GM12878 (cell line): ENCODE results near the gene PFKP. TPM values are rescaled to one million over a fixed set of nuclear protein-coding genes. Genes with fewer than 3 reads are reported as not detected.

ENCODE experiments used
- ATAC-seq: fragments of 200-7000 bp; cut with Tn5 transposase; 3 replicates; pipeline ENCODE4 v1.9.1; 2020; ENCODE audit warnings: mild to moderate bottlenecking, moderate library complexity
- BruUV-seq: library from RNA; stranded (reverse); fragments of 400-500 nt; replicated peaks from 2 replicates; lab custom pipeline; 2021; lab: Mats Ljungman, UMichigan
- CTCF ChIA-PET: fragments of 300-600 bp; sonication (Branson Sonifier 250); formaldehyde crosslinking; extraction: SDS; loops from one replicate; lab custom pipeline; 2021; ENCODE audit warnings: inconsistent platforms; lab: Yijun Ruan, JAX
- POLR2A ChIA-PET: fragments of 350-600 bp; formaldehyde crosslinking; extraction: SDS; loops from one replicate; lab custom pipeline; 2021; ENCODE audit warnings: inconsistent platforms; lab: Charles Lee
- RAD21 ChIA-PET: fragments of 300-600 bp; sonication (Branson Sonifier 250); formaldehyde crosslinking; loops from one replicate; lab custom pipeline; 2023; ENCODE audit warnings: antibody characterized with exemption; ENCODE audit not compliant: unreplicated experiment; lab: Charles Lee
- SMC1A ChIA-PET: fragments of 300-600 bp; sonication (Branson Sonifier 250); formaldehyde crosslinking; loops from one replicate; lab custom pipeline; 2023; ENCODE audit not compliant: unreplicated experiment, uncharacterized antibody; lab: Charles Lee
- DNase-seq: peaks from one replicate; pipeline ENCODE4 v3.0.0-alpha.2; 2011; ENCODE audit warnings: low read depth, low spot score
- FAIRE-seq: peaks from 3 replicates; lab custom pipeline; 2011; peaks lifted over from hg19 to GRCh38; lab: Jason Lieb, UNC
- H2AFZ ChIP-seq: 2 replicates; pipeline ENCODE4 v1.6.0; 2011; ENCODE audit warnings: low read depth, low read length, control low read depth; ENCODE audit not compliant: control insufficient read depth
- H3K27ac ChIP-seq: 2 replicates; pipeline ENCODE4 v1.5.1; 2011; ENCODE audit warnings: control low read depth; ENCODE audit not compliant: control insufficient read depth, insufficient read depth
- H3K27me3 ChIP-seq, 2 experiments: replicated peaks in 1 of 2; 2 replicates each; pipeline versions ENCODE4 v1.6.0 to v1.6.1; 2011; ENCODE audit warnings: low read length in 1 of 2; ENCODE audit not compliant: control insufficient read depth in 2 of 2, insufficient read depth in 2 of 2
- H3K36me3 ChIP-seq, 2 experiments: 2 replicates each; pipeline ENCODE4 v1.5.1; 2011; ENCODE audit warnings: low read length in 1 of 2; ENCODE audit not compliant: control insufficient read depth in 2 of 2, insufficient read depth in 2 of 2
- H3K4me1 ChIP-seq: 2 replicates; pipeline ENCODE4 v1.6.1; 2011; ENCODE audit warnings: mild to moderate bottlenecking, low read length, moderate library complexity, mixed read lengths; ENCODE audit not compliant: control insufficient read depth, insufficient read depth
- H3K4me2 ChIP-seq: 2 replicates; pipeline ENCODE4 v1.6.0; 2011; ENCODE audit warnings: control low read depth; ENCODE audit not compliant: control insufficient read depth, insufficient read depth
- H3K4me3 ChIP-seq: fragments of 200-600 bp; sonication (generic); 2 replicates; pipeline ENCODE4 v1.5.1; 2016
- H3K79me2 ChIP-seq: 2 replicates; pipeline ENCODE4 v1.6.0; 2011; ENCODE audit warnings: low read length; ENCODE audit not compliant: control insufficient read depth, insufficient read depth
- H3K9ac ChIP-seq: 2 replicates; pipeline ENCODE4 v1.8.0; 2011; ENCODE audit warnings: low read length, control low read depth, mixed read lengths; ENCODE audit not compliant: control insufficient read depth, insufficient read depth
- H3K9me3 ChIP-seq: replicated peaks from 3 replicates; pipeline ENCODE4 v1.5.1; 2011; ENCODE audit warnings: mild to moderate bottlenecking, low read length; ENCODE audit not compliant: control insufficient read depth, insufficient read depth
- H4K20me1 ChIP-seq: 2 replicates; pipeline ENCODE4 v1.6.0; 2011; ENCODE audit not compliant: control insufficient read depth, insufficient read depth
- BMI1 ChIP-seq: fragments of 450-650 bp; IDR thresholded peaks from 2 replicates; pipeline ENCODE4 v1.6.1; 2016; ENCODE audit warnings: mild to moderate bottlenecking, moderate library complexity, borderline replicate concordance
- CTCF ChIP-seq, 3 experiments: IDR thresholded peaks in 2 of 3; conservative IDR thresholded peaks in 1 of 3; 2 replicates each; pipeline ENCODE4 v1.5.1; 2011; ENCODE audit warnings: low read depth in 3 of 3, low read length in 3 of 3, mild to moderate bottlenecking in 3 of 3, control low read depth in 2 of 3, moderate library complexity in 2 of 3, inconsistent platforms in 1 of 3, mixed read lengths in 1 of 3; ENCODE audit not compliant: control insufficient read depth in 2 of 3, insufficient read depth in 1 of 3; ENCODE audit errors: extremely low read depth in 1 of 3
- EP300 ChIP-seq, 2 experiments: fragments of 150-350 bp in 1 of 2; IDR thresholded peaks; 2 replicates each; pipeline ENCODE4 v1.6.1; 2011 to 2012; ENCODE audit warnings: low read depth in 2 of 2, low read length in 2 of 2, borderline replicate concordance in 1 of 2, improper control_type of control experiment in 1 of 2, inconsistent platforms in 1 of 2; ENCODE audit not compliant: control insufficient read depth in 1 of 2
- RAD51 ChIP-seq: fragments of 450-650 bp; IDR thresholded peaks from 2 replicates; pipeline ENCODE4 v1.6.1; 2016; ENCODE audit warnings: moderate library complexity, mild to moderate bottlenecking, inconsistent platforms
- REST ChIP-seq: IDR thresholded peaks from 2 replicates; pipeline ENCODE4 v1.6.1; 2012; ENCODE audit warnings: mild to moderate bottlenecking, low read depth, low read length
- SIN3A ChIP-seq: IDR thresholded peaks from 2 replicates; pipeline ENCODE4 v1.6.1; 2012; ENCODE audit warnings: low read depth, low read length, improper control_type of control experiment
- SIX5 ChIP-seq: IDR thresholded peaks from 2 replicates; pipeline ENCODE4 v1.6.1; 2011; ENCODE audit warnings: mild to moderate bottlenecking, low read depth, low read length, moderate library complexity; ENCODE audit not compliant: severe bottlenecking
- SMAD5 ChIP-seq: IDR thresholded peaks from 2 replicates; pipeline ENCODE4 v1.6.1; 2016; ENCODE audit warnings: antibody characterized with exemption, low read depth
- TAF1 ChIP-seq: IDR thresholded peaks from 2 replicates; pipeline ENCODE4 v1.6.1; 2011; ENCODE audit warnings: mild to moderate bottlenecking, low read depth, low read length, borderline replicate concordance
- TCF3 ChIP-seq: IDR thresholded peaks from 2 replicates; pipeline ENCODE4 v1.6.1; 2012; ENCODE audit warnings: low read depth, mild to moderate bottlenecking, low read length, borderline replicate concordance; ENCODE audit not compliant: insufficient read depth
- ZBTB33 ChIP-seq: fragments of 450-650 bp; IDR thresholded peaks from 2 replicates; pipeline ENCODE4 v1.6.1; 2017; ENCODE audit warnings: mild to moderate bottlenecking
- WGBS: methylation state at CpG from one replicate; pipeline ENCODE4 v1.1.6; 2016; ENCODE audit warnings: low lambda C conversion rate; ENCODE audit not compliant: insufficient replicate concordance, insufficient coverage; ENCODE audit errors: missing lambda C conversion rate; 5-methylcytosine and 5-hydroxymethylcytosine counted together
- in situ Hi-C: fragments of 300-500 bp; cut with MboI; formaldehyde crosslinking; loops from 9 replicates; pipeline ENCODE4 v1.14.3; 2018; ENCODE audit warnings: mixed read lengths
- intact Hi-C: fragments of 100-400 bp; cut with micrococcal nuclease; formaldehyde crosslinking; loops from one replicate; pipeline ENCODE4 v1.14.2; 2022; ENCODE audit not compliant: unreplicated experiment
- polyA plus RNA-seq, 11 experiments: library from polyadenylated mRNA; depleted of rRNA in 4 of 11; unstranded in 6 of 11; stranded (reverse) in 5 of 11; fragments of >200 nt; fragmentation: Nextera tagmentation in 4 of 11; fragmentation: Illumina TruSeq in 1 of 11; extraction: Ambion mirVana in 4 of 11; extraction: Trizol in 1 of 11; gene quantifications; 1 replicate in 1 of 11; 2 replicates in 10 of 11; pipeline versions ENCODE4 v1.2.1 to v1.2.3, GENCODE V29; 2011 to 2016; ENCODE audit warnings: inconsistent platforms in 2 of 11, missing spikeins in 2 of 11, low read depth in 1 of 11
- total RNA-seq, 4 experiments: library from RNA; depleted of rRNA in 3 of 4; stranded (reverse); fragments of >200 nt in 3 of 4; fragmentation: Illumina TruSeq in 1 of 4; extraction: Trizol in 1 of 4; gene quantifications; 2 replicates each; pipeline versions ENCODE4 v1.2.1 to v1.2.3, GENCODE V29; 2013 to 2021

The PFKP gene
- total and polyA plus RNA-seq, 10 of the 15 experiments (the other 5 are each of a cell fraction or from before 2014, with no cell fraction given) = 27.0 to 145 (median 95.7) TPM

- TF ChIP-seq ZBTB33 (no peak), TCF3 (no peak), EP300 (IDR thresholded peaks at IDR 0.05; ENCODE audit: borderline replicate concordance in 1 of 2, control insufficient read depth in 1 of 2, low read depth in 2 of 2, low read length in 2 of 2) (no peak)
These were observed 23.8 kb downstream of the PFKP start (continued) for GRCh38 chr10:3090914-3091787.

- ChIA-PET RAD21 (no interaction called here), POLR2A (interaction anchor here (1.4 kb wide), 1 partner anchor 22 kb away, joined by 4 read pairs; no protein-coding TSS in a partner anchor), SMC1A (no interaction called here), CTCF (no interaction called here)
- Histone ChIP-seq H3K4me1 (peaks cover 26% of the 10 kb centered on the region), H3K79me2 (peaks cover 59% of the 10 kb centered on the region), H4K20me1 (peaks cover 8% of the 10 kb centered on the region), H3K4me3 (no peak overlapping the region), H3K36me3 (peaks cover 13 to 15% of the 10 kb centered on the region in 2 experiments), H3K9me3 (no peaks in the 10 kb centered on the region), H3K27ac (no peak overlapping the region), H3K4me2 (no peak overlapping the region), H3K27me3 (no peaks in the 10 kb centered on the region), H3K9ac (no peak overlapping the region), H2AFZ (no peak overlapping the region)
- no TSS peak for BruUV-seq
- in situ Hi-C loops (no loop called here), intact Hi-C loops (no loop called here)
- DNase-seq = no peak
- FAIRE-seq = no peak
- ATAC-seq = no peak
- 94% methylated on average over 5 of the region's 5 CpGs for WGBS
- TF ChIP-seq SIN3A (no peak), CTCF (IDR thresholded peaks at IDR 0.05 in 2 of 3, conservative IDR thresholded peaks at IDR 0.05 in 1 of 3; ENCODE audit: control insufficient read depth in 2 of 3, extremely low read depth in 1 of 3, insufficient read depth in 1 of 3, low read depth in 3 of 3, low read length in 3 of 3) (no peak), SIX5 (no peak), RAD51 (no peak), BMI1 (no peak), TAF1 (no peak), SMAD5 (no peak), REST (no peak)
These were observed 24.6 kb downstream of the PFKP start for GRCh38 chr10:3091921-3092320.
